Measurements from ENCODE around the gene PLXDC2. TPM values are rescaled to one million over a fixed set of nuclear protein-coding genes. Genes with fewer than 3 reads are reported as not detected.

Gene PLXDC2
- total RNA-seq, 1 experiment from 2014 or later, result not detected

GRCh38 chr10:20289070-20289828 lies 473.0 kb downstream of the PLXDC2 start:
- H3K27me3 Mint-ChIP-seq (ENCODE audit: unreplicated experiment), result no peaks in the 10 kb centered on the region
- no TSS peak for BruUV-seq (replicated peaks)

GRCh38 chr10:20298417-20298816 lies 482.2 kb downstream of the PLXDC2 start:
- no peaks in the 10 kb centered on the region for H3K4me1 Mint-ChIP-seq (ENCODE audit: low read depth, unreplicated experiment)
- CTCF ChIA-PET, result no interaction called here
- no peaks in the 10 kb centered on the region for H3K36me3 Mint-ChIP-seq (ENCODE audit: insufficient read depth, unreplicated experiment)
- H3K27me3 Mint-ChIP-seq (ENCODE audit: unreplicated experiment), result no peaks in the 10 kb centered on the region
- no peak overlapping the region for H3K4me3 Mint-ChIP-seq (ENCODE audit: low read depth, unreplicated experiment)
- no peak for DNase-seq
- intact Hi-C loops (cut with micrococcal nuclease; ENCODE audit: unreplicated experiment), result no loop called here
- H3K9me3 Mint-ChIP-seq (ENCODE audit: low read depth, unreplicated experiment), result peaks cover 24% of the 10 kb centered on the region
- no peak overlapping the region for H3K27ac Mint-ChIP-seq (ENCODE audit: unreplicated experiment)
- TF ChIP-seq CTCF (IDR thresholded peaks at IDR 0.05; ENCODE audit: unreplicated experiment), result no peak
- no TSS peak for BruUV-seq (replicated peaks)

More at GRCh38 chr10:20289070-20289828, 473.0 kb downstream of the PLXDC2 start:
- H3K4me1 Mint-ChIP-seq (ENCODE audit: low read depth, unreplicated experiment), result no peaks in the 10 kb centered on the region
- no peaks in the 10 kb centered on the region for H3K36me3 Mint-ChIP-seq (ENCODE audit: insufficient read depth, unreplicated experiment)
- no peak overlapping the region for H3K27ac Mint-ChIP-seq (ENCODE audit: unreplicated experiment)
- no peak for TF ChIP-seq CTCF (IDR thresholded peaks at IDR 0.05; ENCODE audit: unreplicated experiment)
- H3K4me3 Mint-ChIP-seq (ENCODE audit: low read depth, unreplicated experiment), result no peak overlapping the region
- peaks cover 5% of the 10 kb centered on the region for H3K9me3 Mint-ChIP-seq (ENCODE audit: low read depth, unreplicated experiment)
- intact Hi-C loops (cut with micrococcal nuclease; ENCODE audit: unreplicated experiment), result no loop called here
- DNase-seq, result no peak
- CTCF ChIA-PET, result no interaction called here

- Mint-ChIP-seq H3K9me3 (ENCODE audit: low read depth, unreplicated experiment) (peaks cover 23% of the 10 kb centered on the region), H3K27ac (ENCODE audit: unreplicated experiment) (no peak overlapping the region), H3K4me1 (ENCODE audit: low read depth, unreplicated experiment) (no peaks in the 10 kb centered on the region), H3K4me3 (ENCODE audit: low read depth, unreplicated experiment) (no peak overlapping the region), H3K36me3 (ENCODE audit: insufficient read depth, unreplicated experiment) (no peaks in the 10 kb centered on the region), H3K27me3 (ENCODE audit: unreplicated experiment) (no peaks in the 10 kb centered on the region)
- no TSS peak for BruUV-seq (replicated peaks)
- no peak for TF ChIP-seq CTCF (IDR thresholded peaks at IDR 0.05; ENCODE audit: unreplicated experiment)
- no peak for DNase-seq
- CTCF ChIA-PET, result no interaction called here
- intact Hi-C loops (cut with micrococcal nuclease; ENCODE audit: unreplicated experiment), result no loop called here
Observed at GRCh38 chr10:20299034-20299736, 483.0 kb downstream of the PLXDC2 start.

GRCh38 chr10:20300735-20301134 lies 484.5 kb downstream of the PLXDC2 start:
- no peaks in the 10 kb centered on the region for H3K36me3 Mint-ChIP-seq (ENCODE audit: insufficient read depth, unreplicated experiment)
- CTCF ChIA-PET, result interaction anchor here (0.5 to 0.7 kb wide), 2 partner anchors 538 to 964 kb away, joined by 4 to 6 read pairs; no protein-coding TSS in a partner anchor

More at GRCh38 chr10:20300735-20301134, 484.5 kb downstream of the PLXDC2 start:
- DNase-seq, result no peak
- Mint-ChIP-seq H3K4me1 (ENCODE audit: low read depth, unreplicated experiment) (no peaks in the 10 kb centered on the region), H3K27ac (ENCODE audit: unreplicated experiment) (no peak overlapping the region), H3K27me3 (ENCODE audit: unreplicated experiment) (no peaks in the 10 kb centered on the region), H3K4me3 (ENCODE audit: low read depth, unreplicated experiment) (no peak overlapping the region), H3K9me3 (ENCODE audit: low read depth, unreplicated experiment) (peaks cover 17% of the 10 kb centered on the region)
- no peak for TF ChIP-seq CTCF (IDR thresholded peaks at IDR 0.05; ENCODE audit: unreplicated experiment)
- intact Hi-C loops (cut with micrococcal nuclease; ENCODE audit: unreplicated experiment), result no loop called here
- no TSS peak for BruUV-seq (replicated peaks)

All from Calu3 (cell line).